Activated gamma-delta T cell (primary cell): ENCODE measurements around the gene CPSF4L.
"Not testable (repeated sequence)": the region's sequence is repeated elsewhere in the genome, so short reads cannot be mapped to it uniquely, and the experiment has no call there.

Source experiments
- DNase-seq: peaks from one replicate; lab custom pipeline; 2025; lab: John Stamatoyannopoulos, UW
- total RNA-seq, 2 donors: gene quantifications; one replicate each; lab custom pipeline; 2026; lab: John Stamatoyannopoulos, UW

The CPSF4L gene
- 0 reads per million in 2 donors for total RNA-seq

- no peak for DNase-seq
Observed at GRCh38 chr17:73261617-73261951, at the start of gene CPSF4L. Gene CPSF4L (minus strand): TSS chr17:73261880. CDS start chr17:73261818, 62 bp downstream.

GRCh38 chr17:73311428-73311780, 49.7 kb upstream of the CPSF4L start:
- no peak for DNase-seq

- no peak for DNase-seq
Observed at GRCh38 chr17:73309727-73310596, 48.3 kb upstream of the CPSF4L start.

- not testable (repeated sequence) for DNase-seq
Observed at GRCh38 chr17:73308959-73309358, 47.3 kb upstream of the CPSF4L start.

GRCh38 chr17:73308017-73308823, 46.5 kb upstream of the CPSF4L start:
- DNase-seq = no peak

- DNase-seq = no peak
Observed at GRCh38 chr17:73307130-73307529, 45.5 kb upstream of the CPSF4L start.

- no peak for DNase-seq
Observed at GRCh38 chr17:73305845-73306836, 44.5 kb upstream of the CPSF4L start.

GRCh38 chr17:73304971-73305812, 43.5 kb upstream of the CPSF4L start:
- DNase-seq = no peak

- DNase-seq = no peak
Observed at GRCh38 chr17:73304438-73304837, 42.8 kb upstream of the CPSF4L start.

- no peak for DNase-seq
Observed at GRCh38 chr17:73302189-73302588, 40.5 kb upstream of the CPSF4L start.

GRCh38 chr17:73301369-73301768, 39.7 kb upstream of the CPSF4L start:
- no peak for DNase-seq

- DNase-seq = no peak
Observed at GRCh38 chr17:73300392-73300791, 38.7 kb upstream of the CPSF4L start.

GRCh38 chr17:73297934-73298861, 36.5 kb upstream of the CPSF4L start:
- DNase-seq = no peak

GRCh38 chr17:73293480-73293911, 31.8 kb upstream of the CPSF4L start:
- DNase-seq = no peak

- no peak for DNase-seq
Observed at GRCh38 chr17:73293031-73293430, 31.4 kb upstream of the CPSF4L start.

GRCh38 chr17:73292031-73292531, 30.4 kb upstream of the CPSF4L start:
- DNase-seq = no peak

GRCh38 chr17:73291260-73291801, 29.7 kb upstream of the CPSF4L start:
- DNase-seq = no peak

- DNase-seq = no peak
Observed at GRCh38 chr17:73290399-73291259, 28.9 kb upstream of the CPSF4L start.
